WTC11 (cell line): ENCODE results near the gene AURKB. TPM values are rescaled to one million over a fixed set of nuclear protein-coding genes. Genes with fewer than 3 reads are reported as not detected.

ENCODE experiments used
- ATAC-seq: fragments of 200-7000 bp; cut with Tn5 transposase; 2 replicates; pipeline ENCODE4 v1.10.0; 2021; ENCODE audit warnings: mild to moderate bottlenecking, moderate library complexity
- CTCF ChIA-PET: fragments of 300-600 bp; sonication (Branson Sonifier 250); formaldehyde crosslinking; loops from one replicate; lab custom pipeline; 2021; ENCODE audit warnings: antibody characterized with exemption; lab: Charles Lee
- POLR2A ChIA-PET: fragments of 350-600 bp; sonication (Branson Sonifier 250); formaldehyde crosslinking; loops from one replicate; lab custom pipeline; 2021; ENCODE audit warnings: antibody characterized with exemption; lab: Charles Lee
- DNase-seq: peaks from one replicate; pipeline ENCODE4 v3.0.0; 2021; ENCODE audit warnings: low spot score
- H3K27ac Mint-ChIP-seq: 2 replicates; pipeline ENCODE4 v1.8.0; 2021; ENCODE audit warnings: mixed read lengths
- H3K27me3 Mint-ChIP-seq: 2 replicates; pipeline ENCODE4 v1.8.0; 2021; ENCODE audit warnings: low read depth, mild to moderate bottlenecking, moderate library complexity, mixed read lengths
- H3K36me3 Mint-ChIP-seq: 2 replicates; pipeline ENCODE4 v1.8.0; 2021; ENCODE audit warnings: mixed read lengths
- H3K4me1 Mint-ChIP-seq: 2 replicates; pipeline ENCODE4 v1.8.0; 2022; ENCODE audit warnings: mixed read lengths
- H3K4me3 Mint-ChIP-seq: 2 replicates; pipeline ENCODE4 v1.8.0; 2021; ENCODE audit warnings: mild to moderate bottlenecking, moderate library complexity, mixed read lengths
- H3K9me3 Mint-ChIP-seq: 2 replicates; pipeline ENCODE4 v1.8.0; 2021; ENCODE audit warnings: mixed read lengths
- FOXP1 ChIP-seq: sonication (generic); formaldehyde crosslinking; IDR thresholded peaks from 2 replicates; pipeline ENCODE4 v1.8.0; 2022; ENCODE audit warnings: missing genetic modification reagents, mild to moderate bottlenecking, moderate library complexity, borderline replicate concordance
- HMGA2 ChIP-seq: fragments of 250-450 bp; sonication (Bioruptor Pico); IDR thresholded peaks from 2 replicates; pipeline ENCODE4 v1.4.0; 2021; ENCODE audit warnings: mild to moderate bottlenecking, moderate library complexity
- NR2C2 ChIP-seq: sonication (generic); formaldehyde crosslinking; IDR thresholded peaks from 2 replicates; pipeline ENCODE4 v1.8.0; 2022; ENCODE audit warnings: mild to moderate bottlenecking, missing genetic modification reagents
- OVOL2 ChIP-seq: fragments of 250-450 bp; sonication (Bioruptor Pico); IDR thresholded peaks from 2 replicates; pipeline ENCODE4 v1.9.0; 2021; ENCODE audit warnings: mild to moderate bottlenecking, borderline replicate concordance
- SMAD4 ChIP-seq: sonication (generic); formaldehyde crosslinking; IDR thresholded peaks from 2 replicates; pipeline ENCODE4 v1.8.0; 2022; ENCODE audit warnings: mild to moderate bottlenecking, missing genetic modification reagents
- TEAD1 ChIP-seq: sonication (generic); formaldehyde crosslinking; IDR thresholded peaks from 2 replicates; pipeline ENCODE4 v1.8.0; 2022; ENCODE audit warnings: mild to moderate bottlenecking, missing genetic modification reagents
- ZNF138 ChIP-seq: sonication (generic); formaldehyde crosslinking; conservative IDR thresholded peaks from 2 replicates; pipeline ENCODE4 v1.8.1; 2022; ENCODE audit warnings: mild to moderate bottlenecking, moderate library complexity, missing genetic modification reagents
- ZNF232 ChIP-seq: sonication (generic); formaldehyde crosslinking; IDR thresholded peaks from 2 replicates; pipeline ENCODE4 v1.8.0; 2022; ENCODE audit warnings: mild to moderate bottlenecking, missing genetic modification reagents
- ZNF317 ChIP-seq: sonication (generic); formaldehyde crosslinking; IDR thresholded peaks from 2 replicates; pipeline ENCODE4 v1.8.1; 2023; ENCODE audit warnings: low read depth, mild to moderate bottlenecking, moderate library complexity, missing genetic modification reagents, borderline replicate concordance
- total RNA-seq: library from RNA; stranded (reverse); gene quantifications from 3 replicates; pipeline ENCODE4 v1.2.3, GENCODE V29; 2021
- TF ChIP-seq, protein P1 (sequence below): fragments of 250-450 bp; sonication (Bioruptor Pico); IDR thresholded peaks from 2 replicates; pipeline ENCODE4 v1.9.0; 2021; ENCODE audit warnings: mild to moderate bottlenecking, borderline replicate concordance
- TF ChIP-seq, protein P2 (sequence below): sonication (generic); formaldehyde crosslinking; IDR thresholded peaks from 2 replicates; pipeline ENCODE4 v1.8.0; 2023; ENCODE audit warnings: mild to moderate bottlenecking, missing genetic modification reagents
- TF ChIP-seq, protein P3 (sequence below): fragments of 250-450 bp; sonication (Bioruptor Pico); IDR thresholded peaks from 2 replicates; pipeline ENCODE4 v2.1.2; 2022; ENCODE audit warnings: mild to moderate bottlenecking, moderate library complexity
- TF ChIP-seq, protein P4 (sequence below): sonication (generic); formaldehyde crosslinking; IDR thresholded peaks from 2 replicates; pipeline ENCODE4 v1.8.1; 2023; ENCODE audit warnings: mild to moderate bottlenecking, missing genetic modification reagents, moderate library complexity
- TF ChIP-seq, protein P5 (sequence below): sonication (generic); formaldehyde crosslinking; IDR thresholded peaks from 2 replicates; pipeline ENCODE4 v1.8.1; 2023; ENCODE audit warnings: mild to moderate bottlenecking, missing genetic modification reagents

The AURKB gene
- total RNA-seq, 1 experiment from 2014 or later, result 215 TPM

DNA sequence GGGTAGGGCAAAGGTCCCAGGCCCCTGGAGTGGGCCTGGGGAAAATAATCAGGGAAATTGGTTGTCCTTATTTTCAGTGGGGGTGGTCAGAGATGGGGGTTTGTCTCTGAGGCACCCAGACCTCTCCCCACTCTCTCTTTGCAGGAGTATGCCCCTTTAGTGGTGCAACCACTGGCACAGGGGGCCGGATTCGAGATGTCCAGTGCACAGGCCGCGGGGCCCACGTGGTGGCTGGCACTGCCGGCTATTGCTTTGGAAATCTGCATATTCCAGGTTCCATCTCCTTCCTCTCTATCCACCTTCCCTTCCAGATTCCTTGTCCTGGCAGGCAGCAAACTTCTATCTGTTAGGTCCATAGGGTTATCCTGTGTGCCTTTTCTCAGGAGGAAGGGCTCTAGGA is 46.3 kb upstream of the AURKB start (continued):
- TF ChIP-seq, protein P1, sequence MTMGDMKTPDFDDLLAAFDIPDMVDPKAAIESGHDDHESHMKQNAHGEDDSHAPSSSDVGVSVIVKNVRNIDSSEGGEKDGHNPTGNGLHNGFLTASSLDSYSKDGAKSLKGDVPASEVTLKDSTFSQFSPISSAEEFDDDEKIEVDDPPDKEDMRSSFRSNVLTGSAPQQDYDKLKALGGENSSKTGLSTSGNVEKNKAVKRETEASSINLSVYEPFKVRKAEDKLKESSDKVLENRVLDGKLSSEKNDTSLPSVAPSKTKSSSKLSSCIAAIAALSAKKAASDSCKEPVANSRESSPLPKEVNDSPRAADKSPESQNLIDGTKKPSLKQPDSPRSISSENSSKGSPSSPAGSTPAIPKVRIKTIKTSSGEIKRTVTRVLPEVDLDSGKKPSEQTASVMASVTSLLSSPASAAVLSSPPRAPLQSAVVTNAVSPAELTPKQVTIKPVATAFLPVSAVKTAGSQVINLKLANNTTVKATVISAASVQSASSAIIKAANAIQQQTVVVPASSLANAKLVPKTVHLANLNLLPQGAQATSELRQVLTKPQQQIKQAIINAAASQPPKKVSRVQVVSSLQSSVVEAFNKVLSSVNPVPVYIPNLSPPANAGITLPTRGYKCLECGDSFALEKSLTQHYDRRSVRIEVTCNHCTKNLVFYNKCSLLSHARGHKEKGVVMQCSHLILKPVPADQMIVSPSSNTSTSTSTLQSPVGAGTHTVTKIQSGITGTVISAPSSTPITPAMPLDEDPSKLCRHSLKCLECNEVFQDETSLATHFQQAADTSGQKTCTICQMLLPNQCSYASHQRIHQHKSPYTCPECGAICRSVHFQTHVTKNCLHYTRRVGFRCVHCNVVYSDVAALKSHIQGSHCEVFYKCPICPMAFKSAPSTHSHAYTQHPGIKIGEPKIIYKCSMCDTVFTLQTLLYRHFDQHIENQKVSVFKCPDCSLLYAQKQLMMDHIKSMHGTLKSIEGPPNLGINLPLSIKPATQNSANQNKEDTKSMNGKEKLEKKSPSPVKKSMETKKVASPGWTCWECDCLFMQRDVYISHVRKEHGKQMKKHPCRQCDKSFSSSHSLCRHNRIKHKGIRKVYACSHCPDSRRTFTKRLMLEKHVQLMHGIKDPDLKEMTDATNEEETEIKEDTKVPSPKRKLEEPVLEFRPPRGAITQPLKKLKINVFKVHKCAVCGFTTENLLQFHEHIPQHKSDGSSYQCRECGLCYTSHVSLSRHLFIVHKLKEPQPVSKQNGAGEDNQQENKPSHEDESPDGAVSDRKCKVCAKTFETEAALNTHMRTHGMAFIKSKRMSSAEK (CRISPR knock-in tag), result no peak
- no peak for TF ChIP-seq ZNF232 (CRISPR knock-in tag)

DNA sequence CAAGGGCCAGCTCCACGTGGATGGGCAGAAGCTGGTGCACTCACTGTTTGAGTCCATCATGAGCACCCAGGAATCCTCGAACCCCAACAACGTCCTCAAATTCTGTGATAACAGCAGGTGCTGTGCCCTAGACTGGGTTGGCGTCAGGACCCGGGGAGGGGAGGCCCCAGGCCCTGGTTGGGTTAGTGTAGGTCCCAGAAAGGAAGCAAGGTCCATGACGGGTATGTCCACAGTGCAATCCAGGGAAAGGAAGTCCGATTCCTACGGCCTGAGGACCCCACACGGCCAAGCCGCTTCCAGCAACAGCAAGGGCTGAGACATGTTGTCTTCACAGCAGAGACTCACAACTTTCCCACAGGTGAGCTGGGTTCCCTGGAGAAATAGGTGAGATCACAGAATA is 45.9 kb upstream of the AURKB start:
- peaks cover 73% of the 10 kb centered on the region for H3K36me3 Mint-ChIP-seq
- no peak overlapping the region for H3K27ac Mint-ChIP-seq
- ATAC-seq (no peak), DNase-seq (no peak)
- CTCF ChIA-PET, result interaction anchor here (1.8 kb wide), 1 partner anchor 45 kb away, joined by 6 read pairs; no protein-coding TSS in a partner anchor
- H3K27me3 Mint-ChIP-seq, result no peaks in the 10 kb centered on the region
- POLR2A ChIA-PET, result no interaction called here
- no peaks in the 10 kb centered on the region for H3K4me1 Mint-ChIP-seq
- H3K9me3 Mint-ChIP-seq, result 0 out of 2 replicates have a peak, but pooled peaks cover 4% of the 10 kb centered on the region
- TF ChIP-seq NR2C2, result no peak
- H3K4me3 Mint-ChIP-seq, result no peak overlapping the region

DNA sequence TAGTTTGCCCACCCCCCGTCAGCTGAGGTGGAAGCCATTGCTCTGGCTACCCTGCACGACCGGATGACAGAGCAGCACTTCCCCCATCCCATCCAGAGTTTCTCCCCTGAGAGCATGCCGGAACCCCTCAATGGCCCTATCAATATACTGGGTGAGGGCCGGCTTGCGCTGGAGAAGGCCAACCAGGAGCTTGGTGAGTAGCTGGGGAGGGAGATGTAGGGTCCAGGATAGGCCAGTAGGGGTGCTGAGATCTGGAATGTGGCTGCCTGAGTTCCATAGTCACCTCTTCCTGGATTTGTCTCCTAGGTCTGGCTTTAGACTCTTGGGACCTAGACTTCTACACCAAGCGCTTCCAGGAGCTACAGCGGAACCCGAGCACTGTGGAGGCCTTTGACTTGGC is 45.1 kb upstream of the AURKB start:
- Mint-ChIP-seq H3K36me3 (peaks cover 65% of the 10 kb centered on the region), H3K27me3 (no peaks in the 10 kb centered on the region), H3K9me3 (no peaks in the 10 kb centered on the region), H3K27ac (no peak overlapping the region; the same call in 1 of the 2 replicates), H3K4me1 (peaks cover 2% of the 10 kb centered on the region), H3K4me3 (no peak overlapping the region)
- TF ChIP-seq FOXP1 (CRISPR knock-in tag) (no peak), HMGA2 (CRISPR knock-in tag) (no peak), ZNF317 (CRISPR knock-in tag) (no peak), SMAD4 (CRISPR knock-in tag) (no peak), ZNF138 (CRISPR knock-in tag) (no peak), OVOL2 (CRISPR knock-in tag) (no peak), TEAD1 (no peak)
- TF ChIP-seq, protein P2, sequence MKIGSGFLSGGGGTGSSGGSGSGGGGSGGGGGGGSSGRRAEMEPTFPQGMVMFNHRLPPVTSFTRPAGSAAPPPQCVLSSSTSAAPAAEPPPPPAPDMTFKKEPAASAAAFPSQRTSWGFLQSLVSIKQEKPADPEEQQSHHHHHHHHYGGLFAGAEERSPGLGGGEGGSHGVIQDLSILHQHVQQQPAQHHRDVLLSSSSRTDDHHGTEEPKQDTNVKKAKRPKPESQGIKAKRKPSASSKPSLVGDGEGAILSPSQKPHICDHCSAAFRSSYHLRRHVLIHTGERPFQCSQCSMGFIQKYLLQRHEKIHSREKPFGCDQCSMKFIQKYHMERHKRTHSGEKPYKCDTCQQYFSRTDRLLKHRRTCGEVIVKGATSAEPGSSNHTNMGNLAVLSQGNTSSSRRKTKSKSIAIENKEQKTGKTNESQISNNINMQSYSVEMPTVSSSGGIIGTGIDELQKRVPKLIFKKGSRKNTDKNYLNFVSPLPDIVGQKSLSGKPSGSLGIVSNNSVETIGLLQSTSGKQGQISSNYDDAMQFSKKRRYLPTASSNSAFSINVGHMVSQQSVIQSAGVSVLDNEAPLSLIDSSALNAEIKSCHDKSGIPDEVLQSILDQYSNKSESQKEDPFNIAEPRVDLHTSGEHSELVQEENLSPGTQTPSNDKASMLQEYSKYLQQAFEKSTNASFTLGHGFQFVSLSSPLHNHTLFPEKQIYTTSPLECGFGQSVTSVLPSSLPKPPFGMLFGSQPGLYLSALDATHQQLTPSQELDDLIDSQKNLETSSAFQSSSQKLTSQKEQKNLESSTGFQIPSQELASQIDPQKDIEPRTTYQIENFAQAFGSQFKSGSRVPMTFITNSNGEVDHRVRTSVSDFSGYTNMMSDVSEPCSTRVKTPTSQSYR (CRISPR knock-in tag), result no peak
- TF ChIP-seq, protein P3, sequence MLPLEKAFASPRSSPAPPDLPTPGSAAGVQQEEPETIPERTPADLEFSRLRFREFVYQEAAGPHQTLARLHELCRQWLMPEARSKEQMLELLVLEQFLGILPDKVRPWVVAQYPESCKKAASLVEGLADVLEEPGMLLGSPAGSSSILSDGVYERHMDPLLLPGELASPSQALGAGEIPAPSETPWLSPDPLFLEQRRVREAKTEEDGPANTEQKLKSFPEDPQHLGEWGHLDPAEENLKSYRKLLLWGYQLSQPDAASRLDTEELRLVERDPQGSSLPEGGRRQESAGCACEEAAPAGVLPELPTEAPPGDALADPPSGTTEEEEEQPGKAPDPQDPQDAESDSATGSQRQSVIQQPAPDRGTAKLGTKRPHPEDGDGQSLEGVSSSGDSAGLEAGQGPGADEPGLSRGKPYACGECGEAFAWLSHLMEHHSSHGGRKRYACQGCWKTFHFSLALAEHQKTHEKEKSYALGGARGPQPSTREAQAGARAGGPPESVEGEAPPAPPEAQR, result no peak
- TF ChIP-seq, protein P4, sequence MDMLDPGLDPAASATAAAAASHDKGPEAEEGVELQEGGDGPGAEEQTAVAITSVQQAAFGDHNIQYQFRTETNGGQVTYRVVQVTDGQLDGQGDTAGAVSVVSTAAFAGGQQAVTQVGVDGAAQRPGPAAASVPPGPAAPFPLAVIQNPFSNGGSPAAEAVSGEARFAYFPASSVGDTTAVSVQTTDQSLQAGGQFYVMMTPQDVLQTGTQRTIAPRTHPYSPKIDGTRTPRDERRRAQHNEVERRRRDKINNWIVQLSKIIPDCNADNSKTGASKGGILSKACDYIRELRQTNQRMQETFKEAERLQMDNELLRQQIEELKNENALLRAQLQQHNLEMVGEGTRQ, result no peak
- TF ChIP-seq, protein P5, sequence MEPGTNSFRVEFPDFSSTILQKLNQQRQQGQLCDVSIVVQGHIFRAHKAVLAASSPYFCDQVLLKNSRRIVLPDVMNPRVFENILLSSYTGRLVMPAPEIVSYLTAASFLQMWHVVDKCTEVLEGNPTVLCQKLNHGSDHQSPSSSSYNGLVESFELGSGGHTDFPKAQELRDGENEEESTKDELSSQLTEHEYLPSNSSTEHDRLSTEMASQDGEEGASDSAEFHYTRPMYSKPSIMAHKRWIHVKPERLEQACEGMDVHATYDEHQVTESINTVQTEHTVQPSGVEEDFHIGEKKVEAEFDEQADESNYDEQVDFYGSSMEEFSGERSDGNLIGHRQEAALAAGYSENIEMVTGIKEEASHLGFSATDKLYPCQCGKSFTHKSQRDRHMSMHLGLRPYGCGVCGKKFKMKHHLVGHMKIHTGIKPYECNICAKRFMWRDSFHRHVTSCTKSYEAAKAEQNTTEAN (CRISPR knock-in tag), result no peak
- ATAC-seq (peak; percentile 92), DNase-seq (no peak)
- ChIA-PET POLR2A (no interaction called here), CTCF (interaction anchor here (0.5 to 1.8 kb wide), 3 partner anchors 11 to 45 kb away, joined by 3 to 6 read pairs (median 3); no protein-coding TSS in a partner anchor)
